Esophagus squamous epithelium (tissue), 4 donors: ENCODE data around the gene HECW1.

Source experiments
- CTCF ChIP-seq, 6 experiments: fragments of 450-650 bp in 4 of 6; fragments of 200-600 bp in 2 of 6; sonication (generic) in 2 of 6; IDR thresholded peaks; one replicate each; pipeline ENCODE4 v1.5.1; 2016 to 2019; ENCODE audit warnings: antibody characterized with exemption in 6 of 6, mild to moderate bottlenecking in 4 of 6, moderate library complexity in 4 of 6
- POLR2A ChIP-seq, 4 donors: fragments of 450-650 bp; IDR thresholded peaks; one replicate each; pipeline ENCODE4 v1.6.1; 2017; ENCODE audit warnings: antibody characterized with exemption in 4 of 4, mild to moderate bottlenecking in 4 of 4, moderate library complexity in 3 of 4

GRCh38 chr7:43593010-43593409 lies 480.6 kb downstream of the HECW1 start:
- TF ChIP-seq CTCF (IDR thresholded peaks at IDR 0.05): no peak
- TF ChIP-seq POLR2A (IDR thresholded peaks at IDR 0.05): no peak
